ENCODE results near the gene SAA1.

SAA1 gene

DNA sequence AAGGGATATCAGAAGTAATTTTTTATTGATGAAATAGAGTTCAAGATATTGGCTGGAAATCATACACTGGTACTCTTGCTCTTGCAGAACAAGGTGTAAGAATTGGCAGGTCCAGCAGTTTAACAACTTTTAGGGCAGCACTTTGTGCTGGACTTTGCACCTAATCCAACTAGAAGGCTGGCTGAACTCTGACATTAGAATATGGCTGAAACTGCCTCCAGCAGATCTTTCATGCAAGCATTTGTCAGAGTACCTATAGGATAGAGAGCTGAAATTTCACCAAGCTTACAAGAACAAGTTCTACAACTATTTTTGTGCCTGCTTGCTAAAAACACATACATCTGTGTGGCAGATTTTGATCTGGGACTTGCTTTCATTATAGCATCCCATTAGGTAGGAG lies 38.7 kb downstream of the SAA1 start:
- H3K9me2 ChIP-seq (replicated peaks; ENCODE audit: insufficient read depth, low read length), result no peaks in the 10 kb centered on the region
- no peaks in the 10 kb centered on the region for H3K27me3 ChIP-seq (ENCODE audit: low read length)
- no peaks in the 10 kb centered on the region for H4K20me1 ChIP-seq (ENCODE audit: low read depth, low read length)
- H3K79me2 ChIP-seq (ENCODE audit: insufficient read depth, low read length), result no peaks in the 10 kb centered on the region
- peaks cover 62% of the 10 kb centered on the region for H3K36me3 ChIP-seq (ENCODE audit: low read length)
- no peak overlapping the region for H2AFZ ChIP-seq (ENCODE audit: low read depth, low read length, severe bottlenecking)
- no peaks in the 10 kb centered on the region; the same call in 1 of the 2 replicates for H3F3A ChIP-seq (ENCODE audit: insufficient read depth)
- H3K9ac ChIP-seq (ENCODE audit: low read length), result no peak overlapping the region
- no peak overlapping the region for H3K4me2 ChIP-seq (ENCODE audit: low read depth, low read length, poor library complexity, severe bottlenecking)
- TF ChIP-seq, protein P1, sequence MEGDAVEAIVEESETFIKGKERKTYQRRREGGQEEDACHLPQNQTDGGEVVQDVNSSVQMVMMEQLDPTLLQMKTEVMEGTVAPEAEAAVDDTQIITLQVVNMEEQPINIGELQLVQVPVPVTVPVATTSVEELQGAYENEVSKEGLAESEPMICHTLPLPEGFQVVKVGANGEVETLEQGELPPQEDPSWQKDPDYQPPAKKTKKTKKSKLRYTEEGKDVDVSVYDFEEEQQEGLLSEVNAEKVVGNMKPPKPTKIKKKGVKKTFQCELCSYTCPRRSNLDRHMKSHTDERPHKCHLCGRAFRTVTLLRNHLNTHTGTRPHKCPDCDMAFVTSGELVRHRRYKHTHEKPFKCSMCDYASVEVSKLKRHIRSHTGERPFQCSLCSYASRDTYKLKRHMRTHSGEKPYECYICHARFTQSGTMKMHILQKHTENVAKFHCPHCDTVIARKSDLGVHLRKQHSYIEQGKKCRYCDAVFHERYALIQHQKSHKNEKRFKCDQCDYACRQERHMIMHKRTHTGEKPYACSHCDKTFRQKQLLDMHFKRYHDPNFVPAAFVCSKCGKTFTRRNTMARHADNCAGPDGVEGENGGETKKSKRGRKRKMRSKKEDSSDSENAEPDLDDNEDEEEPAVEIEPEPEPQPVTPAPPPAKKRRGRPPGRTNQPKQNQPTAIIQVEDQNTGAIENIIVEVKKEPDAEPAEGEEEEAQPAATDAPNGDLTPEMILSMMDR (IDR thresholded peaks at IDR 0.05; ENCODE audit: insufficient read depth, low read length, poor library complexity, severe bottlenecking), result no peak
- H3K9me3 ChIP-seq (ENCODE audit: insufficient read depth, low read length), result no peaks in the 10 kb centered on the region
- no peak overlapping the region for H3K27ac ChIP-seq (ENCODE audit: low read depth, low read length)
- no peak overlapping the region for H3K4me3 ChIP-seq (ENCODE audit: insufficient read depth, low read length, poor library complexity, severe bottlenecking)

DNA sequence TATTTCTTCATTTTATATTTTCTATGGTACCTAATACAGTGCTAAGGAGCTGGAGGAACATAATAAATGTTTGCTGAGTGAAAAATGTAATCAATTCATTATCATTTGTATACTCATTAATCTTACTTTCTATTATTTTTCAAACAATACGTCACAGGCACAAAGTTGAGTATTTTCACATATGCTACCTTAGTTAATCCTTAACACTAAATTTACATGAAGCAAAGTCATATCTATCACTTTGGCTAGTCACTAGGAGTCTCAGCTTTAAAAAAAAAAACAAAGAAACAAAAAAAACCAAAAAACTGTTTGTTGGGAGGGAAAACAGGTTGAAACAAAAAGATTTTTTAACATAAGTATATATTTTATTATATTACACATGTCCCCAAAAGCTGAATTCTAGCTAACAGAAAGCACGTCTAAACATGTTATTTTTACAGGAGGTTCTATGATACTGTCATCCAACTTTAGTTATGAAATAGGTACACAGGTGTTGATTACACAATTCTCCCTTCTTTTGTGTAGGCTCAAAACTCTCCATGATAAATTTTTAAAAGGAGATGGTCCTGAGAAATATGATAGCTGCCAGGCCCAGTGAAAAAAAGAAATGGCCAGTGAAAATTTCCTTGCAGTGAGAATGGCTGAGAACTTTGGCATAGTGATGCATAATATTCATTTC lies 41.5 kb downstream of the SAA1 start:
- Histone ChIP-seq H3K27me3 (ENCODE audit: low read length) (no peaks in the 10 kb centered on the region), H3K9me3 (ENCODE audit: insufficient read depth, low read length) (no peaks in the 10 kb centered on the region), H3K79me2 (ENCODE audit: insufficient read depth, low read length) (0 out of 2 replicates have a peak, but pooled peaks cover 9% of the 10 kb centered on the region), H3K27ac (ENCODE audit: low read depth, low read length) (no peak overlapping the region), H3K9me2 (replicated peaks; ENCODE audit: insufficient read depth, low read length) (no peaks in the 10 kb centered on the region), H4K20me1 (ENCODE audit: low read depth, low read length) (no peaks in the 10 kb centered on the region), H3F3A (ENCODE audit: insufficient read depth) (peaks cover 4% of the 10 kb centered on the region; the same call in 1 of the 2 replicates), H3K9ac (ENCODE audit: low read length) (no peak overlapping the region), H3K4me3 (ENCODE audit: insufficient read depth, low read length, poor library complexity, severe bottlenecking) (no peak overlapping the region), H2AFZ (ENCODE audit: low read depth, low read length, severe bottlenecking) (no peak overlapping the region), H3K4me2 (ENCODE audit: low read depth, low read length, poor library complexity, severe bottlenecking) (no peak overlapping the region), H3K36me3 (ENCODE audit: low read length) (peaks cover 56% of the 10 kb centered on the region)
- TF ChIP-seq, protein P1 (IDR thresholded peaks at IDR 0.05; ENCODE audit: insufficient read depth, low read length, poor library complexity, severe bottlenecking), result no peak
- TF ChIP-seq EZH2phosphoT487 (conservative IDR thresholded peaks at IDR 0.05; ENCODE audit: low read length), result no peak

DNA sequence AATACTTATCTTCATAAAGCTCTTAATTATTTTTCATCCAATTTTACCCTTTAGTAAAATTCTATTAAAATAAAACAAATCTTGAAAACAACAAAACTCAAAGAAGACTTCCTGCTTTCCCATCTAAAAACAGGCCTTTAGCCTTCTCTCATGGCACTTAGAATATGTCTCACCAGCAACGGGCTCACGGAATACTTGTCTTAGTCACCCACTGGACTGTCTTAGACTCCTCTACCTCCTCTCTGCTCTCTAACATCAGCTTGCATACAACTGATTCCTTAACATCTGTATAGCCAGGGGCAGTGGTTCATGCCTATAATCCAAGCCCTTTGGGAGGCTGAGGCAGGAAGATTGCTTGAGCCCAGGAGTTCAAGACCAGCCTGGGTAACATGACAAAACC lies 42.2 kb downstream of the SAA1 start:
- no peaks in the 10 kb centered on the region for H3K27me3 ChIP-seq (ENCODE audit: low read length)
- H3K4me3 ChIP-seq (ENCODE audit: insufficient read depth, low read length, poor library complexity, severe bottlenecking), result no peak overlapping the region
- peaks cover 60% of the 10 kb centered on the region for H3K36me3 ChIP-seq (ENCODE audit: low read length)
- H3K4me2 ChIP-seq (ENCODE audit: low read depth, low read length, poor library complexity, severe bottlenecking), result no peak overlapping the region
- no peak overlapping the region for H3K27ac ChIP-seq (ENCODE audit: low read depth, low read length)
- H3K9me3 ChIP-seq (ENCODE audit: insufficient read depth, low read length), result no peaks in the 10 kb centered on the region
- H3F3A ChIP-seq (ENCODE audit: insufficient read depth), result peaks cover 4% of the 10 kb centered on the region; the same call in 1 of the 2 replicates
- no peaks in the 10 kb centered on the region for H3K9me2 ChIP-seq (replicated peaks; ENCODE audit: insufficient read depth, low read length)
- TF ChIP-seq, protein P1 (IDR thresholded peaks at IDR 0.05; ENCODE audit: insufficient read depth, low read length, poor library complexity, severe bottlenecking), result no peak
- no peak for TF ChIP-seq EZH2phosphoT487 (conservative IDR thresholded peaks at IDR 0.05; ENCODE audit: low read length)
- H4K20me1 ChIP-seq (ENCODE audit: low read depth, low read length), result no peaks in the 10 kb centered on the region
- H2AFZ ChIP-seq (ENCODE audit: low read depth, low read length, severe bottlenecking), result no peak overlapping the region
- peaks cover 15% of the 10 kb centered on the region; the same call in 1 of the 2 replicates for H3K79me2 ChIP-seq (ENCODE audit: insufficient read depth, low read length)
- H3K9ac ChIP-seq (ENCODE audit: low read length), result no peak overlapping the region
